B cell (primary cell): Measurements from ENCODE around the gene FOXI1. TPM values are rescaled to one million over a fixed set of nuclear protein-coding genes. Genes with fewer than 3 reads are reported as not detected.

Source experiments
- ATAC-seq: fragments of 200-7000 bp; cut with Tn5 transposase; one replicate; pipeline ENCODE4 v1.10.0; 2021; ENCODE audit warnings: low read depth, mild to moderate bottlenecking, moderate number of reproducible peaks, moderate library complexity
- CTCF ChIA-PET: fragments of 350-600 bp; sonication (Branson Sonifier 250); formaldehyde crosslinking; loops from one replicate; lab custom pipeline; 2021; ENCODE audit warnings: antibody characterized with exemption, inconsistent platforms; lab: Charles Lee
- POLR2A ChIA-PET: fragments of 350-600 bp; sonication (Branson Sonifier 250); formaldehyde crosslinking; loops from one replicate; lab custom pipeline; 2021; ENCODE audit warnings: antibody characterized with exemption; lab: Charles Lee
- DNase-seq: peaks from one replicate; pipeline ENCODE4 v3.0.0; 2013
- H2AFZ ChIP-seq: 2 replicates; pipeline ENCODE4 v1.6.1; 2012; ENCODE audit warnings: mild to moderate bottlenecking, low read depth, low read length; ENCODE audit not compliant: insufficient read depth, poor library complexity, severe bottlenecking
- H3K27ac ChIP-seq, 2 donors: 1 replicate in 1 of 2; 2 replicates in 1 of 2; pipeline ENCODE4 v1.5.1; 2012 to 2013; ENCODE audit warnings: low read length in 2 of 2, mild to moderate bottlenecking in 2 of 2, moderate library complexity in 1 of 2
- H3K27me3 ChIP-seq, 4 experiments: fragments of 200-600 bp in 1 of 4; sonication (generic) in 1 of 4; replicated peaks in 1 of 4; 1 replicate in 2 of 4; 2 replicates in 2 of 4; pipeline versions ENCODE4 v1.6.1 to v1.7.0; 2013 to 2016; ENCODE audit warnings: low read length in 3 of 4, mild to moderate bottlenecking in 2 of 4, mixed read lengths in 1 of 4, moderate library complexity in 1 of 4; ENCODE audit not compliant: insufficient read depth in 4 of 4, control insufficient read depth in 3 of 4; ENCODE audit errors: control extremely low read depth in 1 of 4
- H3K36me3 ChIP-seq, 2 experiments: replicated peaks in 1 of 2; 1 replicate in 1 of 2; 2 replicates in 1 of 2; pipeline versions ENCODE4 v1.6.1 to v1.7.1; 2013; ENCODE audit warnings: low read length in 1 of 2; ENCODE audit not compliant: insufficient read depth in 2 of 2, control insufficient read depth in 1 of 2; ENCODE audit errors: control extremely low read depth in 1 of 2, extremely low read depth in 1 of 2
- H3K4me1 ChIP-seq, 2 donors: fragments of 200-600 bp in 1 of 2; sonication (generic) in 1 of 2; 1 replicate in 1 of 2; 2 replicates in 1 of 2; pipeline versions ENCODE4 v1.5.1 to v1.6.1; 2013 to 2017; ENCODE audit warnings: low read length in 2 of 2; ENCODE audit not compliant: control insufficient read depth in 2 of 2, insufficient read depth in 2 of 2
- H3K4me2 ChIP-seq: replicated peaks from 2 replicates; pipeline ENCODE3; 2012; ENCODE audit warnings: mild to moderate bottlenecking, low read depth, low read length; ENCODE audit not compliant: poor library complexity, severe bottlenecking
- H3K4me3 ChIP-seq, 5 experiments: fragments of 200-600 bp in 1 of 5; sonication (generic) in 1 of 5; 1 replicate in 3 of 5; 2 replicates in 2 of 5; pipeline versions ENCODE4 v1.5.1 to v1.7.0; 2011 to 2016; ENCODE audit warnings: low read length in 4 of 5, mild to moderate bottlenecking in 4 of 5, low read depth in 2 of 5, control low read depth in 1 of 5, moderate library complexity in 1 of 5; ENCODE audit not compliant: insufficient read depth in 1 of 5; ENCODE audit errors: control extremely low read depth in 1 of 5, extremely low read depth in 1 of 5
- H3K79me2 ChIP-seq: fragments of 200-600 bp; sonication (generic); one replicate; pipeline ENCODE4 v1.6.0; 2016; ENCODE audit warnings: low read length; ENCODE audit not compliant: control insufficient read depth, insufficient read depth
- H3K9ac ChIP-seq: fragments of 200-600 bp; sonication (generic); 2 replicates; pipeline ENCODE4 v1.6.1; 2017; ENCODE audit warnings: mild to moderate bottlenecking, low read length, moderate library complexity
- H3K9me3 ChIP-seq, 3 donors: one replicate each; pipeline versions ENCODE4 v1.6.1 to v1.7.1; 2013; ENCODE audit warnings: low read length in 2 of 3; ENCODE audit not compliant: control insufficient read depth in 2 of 3, insufficient read depth in 1 of 3; ENCODE audit errors: control extremely low read depth in 1 of 3
- H4K20me1 ChIP-seq: 2 replicates; pipeline ENCODE4 v1.6.0; 2012; ENCODE audit warnings: mild to moderate bottlenecking, low read length; ENCODE audit not compliant: insufficient read depth, control insufficient read depth, poor library complexity, severe bottlenecking
- H3K27ac Mint-ChIP-seq: one replicate; pipeline ENCODE4 v1.8.0; 2021; ENCODE audit warnings: mixed read lengths
- H3K27me3 Mint-ChIP-seq: one replicate; pipeline ENCODE4 v1.8.0; 2021; ENCODE audit warnings: mixed read lengths
- H3K4me1 Mint-ChIP-seq: one replicate; pipeline ENCODE4 v1.8.0; 2021; ENCODE audit warnings: mixed read lengths
- H3K4me3 Mint-ChIP-seq: one replicate; pipeline ENCODE4 v1.8.0; 2021; ENCODE audit warnings: mixed read lengths
- H3K9me3 Mint-ChIP-seq: one replicate; pipeline ENCODE4 v1.8.0; 2022; ENCODE audit warnings: mixed read lengths; ENCODE audit not compliant: insufficient read depth
- CTCF ChIP-seq: fragments of 200-600 bp; IDR thresholded peaks from one replicate; pipeline ENCODE4 v1.8.0; 2022; ENCODE audit warnings: antibody characterized with exemption, mild to moderate bottlenecking
- EZH2 ChIP-seq: IDR thresholded peaks from 2 replicates; pipeline ENCODE4 v1.6.1; 2012; ENCODE audit warnings: borderline replicate concordance, low read depth, mild to moderate bottlenecking, moderate library complexity, low read length; ENCODE audit not compliant: insufficient read depth, poor library complexity, severe bottlenecking
- WGBS: methylation state at CpG from one replicate; pipeline ENCODE4 v1.1.5; 2013; ENCODE audit warnings: missing lambda C conversion rate; ENCODE audit not compliant: insufficient coverage; 5-methylcytosine and 5-hydroxymethylcytosine counted together
- intact Hi-C: fragments of 100-400 bp; cut with micrococcal nuclease; formaldehyde crosslinking; loops from one replicate; pipeline ENCODE4 v1.10.0; 2022
- polyA plus RNA-seq: library from polyadenylated mRNA; depleted of rRNA; stranded (reverse); fragments of >200 nt; gene quantifications from 2 replicates; pipeline ENCODE4 v1.2.3, GENCODE V29; 2012
- total RNA-seq, 2 donors: library from RNA; stranded (reverse); fragments of 120-200 nt in 1 of 2; gene quantifications; 1 replicate in 1 of 2; 2 replicates in 1 of 2; pipeline versions ENCODE4 v1.2.3 to v1.2.4, GENCODE V29; 2013 to 2022

Gene FOXI1
- total and polyA plus RNA-seq, 2 donors (not counting 1 experiment from before 2014, with no cell fraction given): not detected

- Histone ChIP-seq H3K9me3 (no peaks in the 10 kb centered on the region), H3K4me1 (no peaks in the 10 kb centered on the region), H3K36me3 (no peaks in the 10 kb centered on the region), H2AFZ (no peak overlapping the region), H3K4me3 (no peak overlapping the region), H3K79me2 (no peaks in the 10 kb centered on the region), H3K27ac (no peak overlapping the region), H3K27me3 (no peaks in the 10 kb centered on the region), H3K9ac (no peak overlapping the region), H3K4me2 (no peak overlapping the region), H4K20me1 (no peaks in the 10 kb centered on the region)
- ChIA-PET POLR2A (no interaction called here), CTCF (no interaction called here)
- DNase-seq (no peak), ATAC-seq (no peak)
- no peak overlapping the region for H3K27ac Mint-ChIP-seq
- H3K27me3 Mint-ChIP-seq: peaks cover 10% of the 10 kb centered on the region
- no peaks in the 10 kb centered on the region for H3K4me1 Mint-ChIP-seq
- no peak for TF ChIP-seq EZH2
- TF ChIP-seq CTCF: no peak
- WGBS: 60% methylated on average over 1 of the region's 3 CpGs
- intact Hi-C loops: no loop called here
- H3K9me3 Mint-ChIP-seq: peaks cover 3% of the 10 kb centered on the region
- no peak overlapping the region for H3K4me3 Mint-ChIP-seq
Observed at GRCh38 chr5:170132976-170133448, 27.3 kb downstream of the FOXI1 start.

GRCh38 chr5:170135796-170136490 lies 30.2 kb downstream of the FOXI1 start:
- H3K4me1 Mint-ChIP-seq: no peaks in the 10 kb centered on the region

More at GRCh38 chr5:170135796-170136490, 30.2 kb downstream of the FOXI1 start:
- Histone ChIP-seq H3K9ac (no peak overlapping the region), H4K20me1 (no peaks in the 10 kb centered on the region), H3K79me2 (no peaks in the 10 kb centered on the region), H3K27ac (no peak overlapping the region), H3K27me3 (no peaks in the 10 kb centered on the region), H2AFZ (no peak overlapping the region), H3K4me3 (no peak overlapping the region), H3K9me3 (no peaks in the 10 kb centered on the region), H3K4me1 (no peaks in the 10 kb centered on the region), H3K4me2 (no peak overlapping the region), H3K36me3 (no peaks in the 10 kb centered on the region)
- Mint-ChIP-seq H3K4me3 (no peak overlapping the region), H3K27ac (no peak overlapping the region), H3K27me3 (peaks cover 12% of the 10 kb centered on the region), H3K9me3 (peaks cover 3% of the 10 kb centered on the region)
- ChIA-PET CTCF (no interaction called here), POLR2A (no interaction called here)
- ATAC-seq (no peak), DNase-seq (no peak)
- TF ChIP-seq CTCF (no peak), EZH2 (no peak)
- 42% methylated on average over 2 of the region's 4 CpGs for WGBS
- intact Hi-C loops: no loop called here
